Measurements from ENCODE around the gene RALB. TPM values are rescaled to one million over a fixed set of nuclear protein-coding genes. Genes with fewer than 3 reads are reported as not detected.

Gene RALB
- total RNA-seq, 4 donors from 2014 or later = 18.9 to 81.0 (median 59.4) TPM

DNA sequence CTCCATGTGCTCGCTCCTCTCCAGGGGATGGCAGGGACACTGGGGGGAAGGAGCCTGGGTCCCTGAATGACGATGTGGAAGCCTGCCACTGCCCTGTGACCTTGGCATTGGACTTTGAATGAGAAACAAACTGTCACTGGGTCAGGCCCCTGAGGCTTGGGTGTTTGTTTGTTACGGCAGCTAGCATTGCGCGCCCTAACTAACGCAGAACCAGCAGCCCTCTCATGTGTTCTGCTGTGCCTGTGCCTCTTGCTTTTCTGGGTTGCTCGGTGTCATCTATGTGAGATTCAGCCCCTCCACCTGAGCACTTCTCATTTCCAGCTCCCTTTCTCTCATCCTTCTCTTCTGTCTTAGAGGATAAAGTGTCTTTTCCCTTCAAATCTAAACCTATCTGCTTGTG lies 69.7 kb downstream of the RALB start:
- Histone ChIP-seq H3K36me3 (no peaks in the 10 kb centered on the region), H3K9me3 (no peaks in the 10 kb centered on the region), H3K4me1 (peaks cover 0 to 4% (median 0%) of the 10 kb centered on the region in 4 donors), H3K27me3 (peaks cover 7% of the 10 kb centered on the region), H3K4me3 (no peak overlapping the region), H3K27ac (no peak overlapping the region)
- in situ Hi-C loops (cut with MboI; ENCODE audit: low pct_ligation_motif_present in 1 of 4, low pct_unique_long_range_greater_than_20kb in 1 of 4, low sequenced_read_pairs in 3 of 4) (no loop called here), intact Hi-C loops (cut with DNase I; ENCODE audit: low total_unique reads) (no loop called here)
- TF ChIP-seq POLR2AphosphoS5 (IDR thresholded peaks at IDR 0.05) (no peak), POLR2A (IDR thresholded peaks at IDR 0.05) (no peak), EP300 (IDR thresholded peaks at IDR 0.05; ENCODE audit: low read depth) (no peak)
- TF ChIP-seq, protein P1, sequence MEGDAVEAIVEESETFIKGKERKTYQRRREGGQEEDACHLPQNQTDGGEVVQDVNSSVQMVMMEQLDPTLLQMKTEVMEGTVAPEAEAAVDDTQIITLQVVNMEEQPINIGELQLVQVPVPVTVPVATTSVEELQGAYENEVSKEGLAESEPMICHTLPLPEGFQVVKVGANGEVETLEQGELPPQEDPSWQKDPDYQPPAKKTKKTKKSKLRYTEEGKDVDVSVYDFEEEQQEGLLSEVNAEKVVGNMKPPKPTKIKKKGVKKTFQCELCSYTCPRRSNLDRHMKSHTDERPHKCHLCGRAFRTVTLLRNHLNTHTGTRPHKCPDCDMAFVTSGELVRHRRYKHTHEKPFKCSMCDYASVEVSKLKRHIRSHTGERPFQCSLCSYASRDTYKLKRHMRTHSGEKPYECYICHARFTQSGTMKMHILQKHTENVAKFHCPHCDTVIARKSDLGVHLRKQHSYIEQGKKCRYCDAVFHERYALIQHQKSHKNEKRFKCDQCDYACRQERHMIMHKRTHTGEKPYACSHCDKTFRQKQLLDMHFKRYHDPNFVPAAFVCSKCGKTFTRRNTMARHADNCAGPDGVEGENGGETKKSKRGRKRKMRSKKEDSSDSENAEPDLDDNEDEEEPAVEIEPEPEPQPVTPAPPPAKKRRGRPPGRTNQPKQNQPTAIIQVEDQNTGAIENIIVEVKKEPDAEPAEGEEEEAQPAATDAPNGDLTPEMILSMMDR (IDR thresholded peaks at IDR 0.05) = no peak
- no peak for DNase-seq
- WGBS, 2 donors (ENCODE audit: low coverage in 1 of 2) = 94 to 100% methylated on average over 1 to 7 of the region's 7 CpGs

DNA sequence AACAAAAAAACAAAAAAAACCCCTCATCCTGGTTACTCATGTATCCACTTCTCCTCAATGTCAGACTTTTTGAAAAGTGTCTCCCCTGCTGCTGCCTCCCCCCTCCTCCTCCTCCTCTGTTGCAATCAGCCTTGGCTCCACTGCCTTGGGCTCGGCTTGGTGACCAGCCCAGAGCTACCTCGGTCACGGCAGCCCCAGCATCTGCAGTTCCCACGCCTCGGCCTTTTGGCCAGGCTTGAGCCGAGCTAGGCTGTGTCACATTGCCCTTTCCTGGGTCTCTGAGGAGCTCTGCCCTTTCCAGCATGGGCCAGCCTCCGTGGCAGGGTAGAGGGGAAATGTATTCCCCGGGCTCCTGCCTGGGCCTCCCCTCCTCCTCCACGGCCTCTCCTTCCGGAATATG lies 70.6 kb downstream of the RALB start:
- DNase-seq = no peak
- TF ChIP-seq, protein P1 (IDR thresholded peaks at IDR 0.05) = no peak
- no peak for TF ChIP-seq POLR2AphosphoS5 (IDR thresholded peaks at IDR 0.05)
- TF ChIP-seq POLR2A (IDR thresholded peaks at IDR 0.05) = no peak
- TF ChIP-seq EP300 (IDR thresholded peaks at IDR 0.05; ENCODE audit: low read depth) = no peak
- peaks cover 7% of the 10 kb centered on the region for H3K27me3 ChIP-seq
- WGBS, 2 donors (ENCODE audit: low coverage in 1 of 2) = 60 to 74% methylated on average over 1 to 10 of the region's 10 CpGs
- H3K4me1 ChIP-seq = peaks cover 0 to 4% (median 0%) of the 10 kb centered on the region in 4 donors
- H3K4me3 ChIP-seq = no peak overlapping the region
- H3K27ac ChIP-seq = no peak overlapping the region
- no peaks in the 10 kb centered on the region for H3K36me3 ChIP-seq
- in situ Hi-C loops (cut with MboI; ENCODE audit: low pct_ligation_motif_present in 1 of 4, low pct_unique_long_range_greater_than_20kb in 1 of 4, low sequenced_read_pairs in 3 of 4) (no loop called here), intact Hi-C loops (cut with DNase I; ENCODE audit: low total_unique reads) (no loop called here)
- no peaks in the 10 kb centered on the region for H3K9me3 ChIP-seq

DNA sequence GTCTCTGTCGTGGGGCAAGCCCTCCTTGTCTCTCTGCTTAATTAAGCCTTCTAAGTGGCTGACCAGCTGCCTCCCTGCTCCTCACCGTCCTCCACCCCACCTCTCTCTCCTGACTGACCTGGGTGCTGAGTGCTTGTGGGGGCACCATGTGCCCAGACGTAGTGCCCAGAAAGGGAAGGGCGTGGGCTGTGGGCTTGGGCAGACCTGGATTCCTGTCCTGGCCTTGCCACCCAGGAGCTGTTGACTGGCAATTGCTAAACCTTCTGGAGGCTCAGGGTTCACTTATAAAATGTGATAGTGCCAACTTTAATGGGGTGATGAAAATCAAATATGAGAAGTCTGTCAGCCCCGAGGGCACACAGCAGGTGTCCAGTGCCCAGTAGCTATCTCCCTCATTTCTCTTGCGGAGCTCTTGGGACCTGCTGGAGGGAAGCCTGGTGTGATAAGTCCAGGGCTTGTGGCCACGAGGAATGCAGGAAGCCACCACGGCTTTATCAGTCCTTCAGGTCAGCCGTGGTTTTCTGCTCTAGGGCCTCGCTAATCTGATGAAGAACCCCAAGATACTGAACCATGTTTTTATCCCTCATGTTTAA lies 71.3 kb downstream of the RALB start:
- H3K36me3 ChIP-seq = no peaks in the 10 kb centered on the region
- intact Hi-C loops (cut with DNase I; ENCODE audit: low total_unique reads) (no loop called here), in situ Hi-C loops (cut with MboI; ENCODE audit: low pct_ligation_motif_present in 1 of 4, low pct_unique_long_range_greater_than_20kb in 1 of 4, low sequenced_read_pairs in 3 of 4) (no loop called here)
- peaks cover 0 to 3% (median 0%) of the 10 kb centered on the region in 4 donors for H3K4me1 ChIP-seq
- WGBS, 2 donors (ENCODE audit: low coverage in 1 of 2) = 32 to 86% methylated on average over 4 to 9 of the region's 10 CpGs
- no peaks in the 10 kb centered on the region for H3K9me3 ChIP-seq
- no peak overlapping the region for H3K27ac ChIP-seq
- no peak overlapping the region for H3K4me3 ChIP-seq
- H3K27me3 ChIP-seq = peaks cover 4% of the 10 kb centered on the region
- TF ChIP-seq POLR2A (IDR thresholded peaks at IDR 0.05) (no peak), POLR2AphosphoS5 (IDR thresholded peaks at IDR 0.05) (no peak), EP300 (IDR thresholded peaks at IDR 0.05; ENCODE audit: low read depth) (no peak)
- TF ChIP-seq, protein P1 (IDR thresholded peaks at IDR 0.05) = no peak
- no peak for DNase-seq

DNA sequence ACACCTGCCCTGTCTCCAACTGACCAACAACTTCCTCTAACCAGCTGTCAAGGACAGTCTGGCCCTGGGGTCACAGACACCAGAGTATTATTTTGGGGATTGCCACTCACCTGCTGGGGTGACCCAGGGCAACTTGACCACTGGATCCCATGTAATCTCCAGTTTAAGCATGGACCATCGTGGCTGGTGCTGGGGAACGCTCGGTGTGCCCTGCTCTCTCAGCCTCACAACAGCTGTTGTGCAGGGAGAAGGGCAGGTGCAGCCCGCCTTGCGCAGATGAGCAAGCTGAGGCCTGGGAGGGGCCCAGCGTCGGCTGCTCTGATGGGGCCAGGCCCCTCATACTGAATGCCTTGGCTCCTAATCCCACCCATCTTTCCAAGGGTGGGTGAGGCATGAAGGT lies 72.3 kb downstream of the RALB start:
- H3K9me3 ChIP-seq = no peaks in the 10 kb centered on the region
- intact Hi-C loops (cut with DNase I; ENCODE audit: low total_unique reads) = loop anchor here (5.0 kb wide), 1 partner anchor 757 kb away; no protein-coding TSS in a partner anchor
- no peak for DNase-seq
- no peak overlapping the region for H3K4me3 ChIP-seq
- WGBS, 2 donors (ENCODE audit: low coverage in 1 of 2) = 95% methylated on average over 7 of the region's 7 CpGs; no CpG with 5 or more reads in 1 of the 2 donors
- H3K27me3 ChIP-seq = no peaks in the 10 kb centered on the region
- in situ Hi-C loops (cut with MboI; ENCODE audit: low pct_ligation_motif_present in 1 of 4, low pct_unique_long_range_greater_than_20kb in 1 of 4, low sequenced_read_pairs in 3 of 4) = no loop called here
- no peak for TF ChIP-seq POLR2A (IDR thresholded peaks at IDR 0.05)
- TF ChIP-seq POLR2AphosphoS5 (IDR thresholded peaks at IDR 0.05) = no peak
- TF ChIP-seq EP300 (IDR thresholded peaks at IDR 0.05; ENCODE audit: low read depth) = no peak
- TF ChIP-seq, protein P1 (IDR thresholded peaks at IDR 0.05) = no peak
- H3K27ac ChIP-seq = no peak overlapping the region
- no peaks in the 10 kb centered on the region for H3K4me1 ChIP-seq
- H3K36me3 ChIP-seq = no peaks in the 10 kb centered on the region

Data from transverse colon (tissue), 4 donors.